MM.1S (cell line): ENCODE results near the gene NCOR2.

Experiments
- EZH2 ChIP-seq: fragments of 300-600 bp; sonication (generic); optimal IDR thresholded peaks from 2 replicates; pipeline ENCODE3; 2017; ENCODE audit warnings: low read depth, mild to moderate bottlenecking, antibody characterized with exemption, low read length, mixed read lengths
- TF ChIP-seq, protein P1 (sequence below): fragments of 300-600 bp; sonication (generic); IDR thresholded peaks from 2 replicates; pipeline ENCODE4 v1.5.1; 2016; ENCODE audit warnings: antibody characterized with exemption, low read length, mixed read lengths

DNA sequence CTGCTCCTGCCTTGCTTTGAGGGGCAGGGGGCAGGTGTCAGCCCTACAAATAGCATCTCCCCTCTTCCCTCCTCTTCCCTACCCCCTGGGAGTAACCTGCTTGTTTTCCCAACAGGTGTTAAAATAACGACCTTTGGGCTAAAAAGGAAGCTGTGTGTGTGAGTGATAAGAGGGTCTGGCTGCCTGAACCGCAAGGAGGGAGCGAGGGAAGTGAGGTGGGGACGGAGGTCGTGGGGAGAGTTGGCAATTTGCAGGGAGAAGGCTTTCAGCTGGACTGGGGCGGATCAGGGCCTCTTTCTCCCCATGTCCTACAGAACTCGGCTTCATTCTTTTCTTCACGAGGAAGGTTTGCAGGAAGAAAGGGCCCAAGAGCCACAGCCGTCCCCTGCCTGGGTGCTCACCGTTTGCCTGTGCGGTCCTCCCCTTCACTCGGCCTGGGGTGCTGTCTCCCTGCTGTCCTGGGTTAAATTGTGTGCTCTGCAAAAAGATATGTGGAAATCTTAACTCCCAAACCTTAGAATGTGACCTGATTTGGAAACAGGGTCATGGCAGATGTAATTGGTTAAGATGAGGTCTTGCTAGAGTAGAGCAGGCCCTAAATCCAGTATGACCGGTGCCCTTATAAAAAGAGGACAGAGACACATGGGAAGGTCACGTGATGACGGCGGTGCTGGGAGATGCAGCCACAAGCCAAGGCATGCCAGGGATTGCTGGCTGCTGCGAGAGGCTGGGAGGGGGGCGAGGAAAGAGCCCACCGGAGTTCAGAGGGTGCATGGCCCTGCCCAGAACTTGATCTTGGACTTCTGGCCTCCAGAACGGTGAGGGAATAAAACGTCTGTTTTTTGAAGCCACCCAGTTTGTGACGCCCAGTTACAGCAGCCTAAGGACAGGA is 38.7 kb upstream of the NCOR2 start:
- TF ChIP-seq, protein P1, sequence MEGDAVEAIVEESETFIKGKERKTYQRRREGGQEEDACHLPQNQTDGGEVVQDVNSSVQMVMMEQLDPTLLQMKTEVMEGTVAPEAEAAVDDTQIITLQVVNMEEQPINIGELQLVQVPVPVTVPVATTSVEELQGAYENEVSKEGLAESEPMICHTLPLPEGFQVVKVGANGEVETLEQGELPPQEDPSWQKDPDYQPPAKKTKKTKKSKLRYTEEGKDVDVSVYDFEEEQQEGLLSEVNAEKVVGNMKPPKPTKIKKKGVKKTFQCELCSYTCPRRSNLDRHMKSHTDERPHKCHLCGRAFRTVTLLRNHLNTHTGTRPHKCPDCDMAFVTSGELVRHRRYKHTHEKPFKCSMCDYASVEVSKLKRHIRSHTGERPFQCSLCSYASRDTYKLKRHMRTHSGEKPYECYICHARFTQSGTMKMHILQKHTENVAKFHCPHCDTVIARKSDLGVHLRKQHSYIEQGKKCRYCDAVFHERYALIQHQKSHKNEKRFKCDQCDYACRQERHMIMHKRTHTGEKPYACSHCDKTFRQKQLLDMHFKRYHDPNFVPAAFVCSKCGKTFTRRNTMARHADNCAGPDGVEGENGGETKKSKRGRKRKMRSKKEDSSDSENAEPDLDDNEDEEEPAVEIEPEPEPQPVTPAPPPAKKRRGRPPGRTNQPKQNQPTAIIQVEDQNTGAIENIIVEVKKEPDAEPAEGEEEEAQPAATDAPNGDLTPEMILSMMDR: no peak
- no peak for TF ChIP-seq EZH2
